Keratinocyte (primary cell): ENCODE results near the gene ABHD10.

ENCODE experiments used
- CTCF ChIP-seq, 3 experiments: IDR thresholded peaks in 1 of 3; conservative IDR thresholded peaks in 1 of 3; optimal IDR thresholded peaks in 1 of 3; 2 replicates in 2 of 3; 3 replicates in 1 of 3; pipeline versions ENCODE3 to v1.5.1; 2011; ENCODE audit warnings: low read length in 3 of 3, mild to moderate bottlenecking in 3 of 3, moderate library complexity in 2 of 3, control low read depth in 1 of 3, inconsistent platforms in 1 of 3; ENCODE audit not compliant: insufficient read depth in 2 of 3; ENCODE audit errors: extremely low read depth in 1 of 3
- EZH2 ChIP-seq: IDR thresholded peaks from one replicate; pipeline ENCODE4 v1.6.1; 2012; ENCODE audit warnings: inconsistent platforms, mild to moderate bottlenecking, low read length, moderate library complexity

GRCh38 chr3:112001526-112001925 lies 22.7 kb downstream of the ABHD10 start:
- TF ChIP-seq CTCF (optimal IDR thresholded peaks at IDR 0.05 in 1 of 3, IDR thresholded peaks at IDR 0.05 in 1 of 3, conservative IDR thresholded peaks at IDR 0.05 in 1 of 3; ENCODE audit: extremely low read depth in 1 of 3, insufficient read depth in 2 of 3, low read length in 3 of 3) (no peak), EZH2 (no peak)
